ENCODE results near the gene NT5E. TPM values are rescaled to one million over a fixed set of nuclear protein-coding genes. Genes with fewer than 3 reads are reported as not detected.

NT5E gene
- total and polyA plus RNA-seq, 12 donors, result 0.88 to 8.4 (median 4.2) TPM

- intact Hi-C loops (cut with DNase I), result loop anchor here in 9 of 10 donors (1.0 to 5.0 kb wide), 4 partner anchors 128 to 132 kb away; no protein-coding TSS in a partner anchor
- H3K27me3 ChIP-seq, result no peaks in the 10 kb centered on the region
- TF ChIP-seq, protein P1, sequence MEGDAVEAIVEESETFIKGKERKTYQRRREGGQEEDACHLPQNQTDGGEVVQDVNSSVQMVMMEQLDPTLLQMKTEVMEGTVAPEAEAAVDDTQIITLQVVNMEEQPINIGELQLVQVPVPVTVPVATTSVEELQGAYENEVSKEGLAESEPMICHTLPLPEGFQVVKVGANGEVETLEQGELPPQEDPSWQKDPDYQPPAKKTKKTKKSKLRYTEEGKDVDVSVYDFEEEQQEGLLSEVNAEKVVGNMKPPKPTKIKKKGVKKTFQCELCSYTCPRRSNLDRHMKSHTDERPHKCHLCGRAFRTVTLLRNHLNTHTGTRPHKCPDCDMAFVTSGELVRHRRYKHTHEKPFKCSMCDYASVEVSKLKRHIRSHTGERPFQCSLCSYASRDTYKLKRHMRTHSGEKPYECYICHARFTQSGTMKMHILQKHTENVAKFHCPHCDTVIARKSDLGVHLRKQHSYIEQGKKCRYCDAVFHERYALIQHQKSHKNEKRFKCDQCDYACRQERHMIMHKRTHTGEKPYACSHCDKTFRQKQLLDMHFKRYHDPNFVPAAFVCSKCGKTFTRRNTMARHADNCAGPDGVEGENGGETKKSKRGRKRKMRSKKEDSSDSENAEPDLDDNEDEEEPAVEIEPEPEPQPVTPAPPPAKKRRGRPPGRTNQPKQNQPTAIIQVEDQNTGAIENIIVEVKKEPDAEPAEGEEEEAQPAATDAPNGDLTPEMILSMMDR (IDR thresholded peaks at IDR 0.05), result no peak
- H3K9me3 ChIP-seq, result no peaks in the 10 kb centered on the region
- DNase-seq (no peak), ATAC-seq (no peak)
- peaks cover 0 to 6% (median 0%) of the 10 kb centered on the region in 9 donors for H3K36me3 ChIP-seq
- peaks cover 0 to 14% (median 11%) of the 10 kb centered on the region in 9 donors for H3K4me1 ChIP-seq
- no peak overlapping the region for H3K27ac ChIP-seq
- no peak overlapping the region for H3K4me3 ChIP-seq
- 68 to 74% methylated on average over 4 of the region's 4 CpGs for WGBS, 2 donors
Measured at GRCh38 chr6:85483846-85484245, 34.0 kb downstream of the NT5E start.

DNA sequence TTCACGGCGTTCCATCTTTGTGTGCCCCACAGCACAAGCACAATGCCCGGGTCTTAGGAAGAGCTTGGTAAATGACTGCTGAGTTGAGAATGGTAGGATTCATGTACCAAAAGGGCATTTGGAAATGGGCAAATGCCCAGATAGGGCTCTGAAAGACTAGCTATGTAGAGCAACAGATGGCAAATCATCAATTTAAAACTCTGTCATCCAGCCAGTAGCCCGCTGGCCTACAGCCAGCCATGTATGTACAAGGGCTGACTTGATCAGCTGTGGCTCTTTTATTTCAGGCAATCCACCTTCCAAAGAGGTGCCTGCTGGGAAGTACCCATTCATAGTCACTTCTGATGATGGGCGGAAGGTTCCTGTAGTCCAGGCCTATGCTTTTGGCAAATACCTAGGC lies 35.1 kb downstream of the NT5E start:
- no peak for DNase-seq
- intact Hi-C loops (cut with DNase I), result loop anchor here in 1 of 10 donors (5.0 kb wide), 1 partner anchor 133 kb away; no protein-coding TSS in a partner anchor
- no peak overlapping the region for H3K4me3 ChIP-seq
- no peak overlapping the region for H3K27ac ChIP-seq
- H3K4me1 ChIP-seq, result peaks cover 0 to 14% (median 11%) of the 10 kb centered on the region in 9 donors
- 95% methylated on average over 5 of the region's 5 CpGs for WGBS, 2 donors
- no peak for ATAC-seq
- H3K9me3 ChIP-seq, result no peaks in the 10 kb centered on the region
- no peaks in the 10 kb centered on the region for H3K27me3 ChIP-seq
- TF ChIP-seq, protein P1 (IDR thresholded peaks at IDR 0.05), result no peak
- peaks cover 0 to 10% (median 0%) of the 10 kb centered on the region in 9 donors for H3K36me3 ChIP-seq

DNA sequence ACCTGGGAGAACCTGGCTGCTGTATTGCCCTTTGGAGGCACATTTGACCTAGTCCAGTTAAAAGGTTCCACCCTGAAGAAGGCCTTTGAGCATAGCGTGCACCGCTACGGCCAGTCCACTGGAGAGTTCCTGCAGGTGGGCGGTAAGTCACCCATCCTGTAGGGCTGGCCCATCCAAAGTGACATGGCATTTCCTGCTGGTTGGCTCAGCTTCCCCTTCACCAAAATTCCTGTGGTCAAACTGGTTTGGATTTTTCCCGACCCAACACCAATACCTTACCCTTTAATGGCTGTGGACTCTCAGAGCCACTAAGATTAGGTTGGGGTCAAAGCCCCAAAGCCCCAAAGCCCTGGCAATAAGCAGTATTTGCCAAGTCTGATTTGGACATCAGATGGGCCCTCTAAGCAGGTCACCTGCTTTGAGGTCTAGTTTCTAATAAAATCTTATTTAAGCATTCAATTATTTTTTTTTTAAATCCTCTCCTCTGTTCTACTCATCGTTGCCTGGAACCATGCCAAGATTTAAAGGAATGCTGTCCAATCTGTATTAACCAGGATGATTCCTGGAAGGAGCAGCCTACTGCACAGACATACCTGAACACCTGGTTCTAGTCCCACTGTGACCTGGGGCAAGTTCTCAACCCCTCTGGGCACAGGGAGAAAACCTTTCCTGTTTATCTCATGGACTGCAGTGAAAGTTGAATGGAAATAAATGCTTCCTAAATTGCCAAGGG lies 40.8 kb downstream of the NT5E start:
- TF ChIP-seq, protein P1 (IDR thresholded peaks at IDR 0.05), result no peak
- Histone ChIP-seq H3K4me1 (no peaks in the 10 kb centered on the region), H3K9me3 (no peaks in the 10 kb centered on the region), H3K4me3 (no peak overlapping the region), H3K27me3 (no peaks in the 10 kb centered on the region), H3K36me3 (peaks cover 0 to 34% (median 0%) of the 10 kb centered on the region in 9 donors), H3K27ac (no peak overlapping the region)
- DNase-seq (no peak), ATAC-seq (no peak)
- intact Hi-C loops (cut with DNase I), result no loop called here
- 80 to 83% methylated on average over 6 of the region's 6 CpGs for WGBS, 2 donors

DNA sequence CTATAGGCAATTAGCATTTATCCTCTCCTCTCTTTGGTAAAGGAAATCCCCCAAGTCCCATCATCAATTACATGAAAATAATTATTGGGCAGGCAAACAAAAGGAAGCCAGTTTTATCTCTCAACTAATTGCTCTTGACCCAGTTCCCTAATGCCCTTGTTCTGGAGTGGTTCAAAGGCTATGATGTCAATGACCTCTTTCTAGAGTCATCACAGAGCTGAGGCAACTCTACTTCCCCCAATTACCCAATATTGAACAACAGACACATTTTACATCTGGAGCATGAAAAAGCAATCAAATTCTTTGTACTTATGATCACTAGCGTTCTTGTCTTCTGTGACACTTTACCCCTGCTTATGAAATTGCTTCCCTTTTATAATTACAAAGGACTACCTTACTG lies 43.5 kb downstream of the NT5E start:
- WGBS, 2 donors, result 90 to 93% methylated on average over 1 of the region's 1 CpG
- no peaks in the 10 kb centered on the region for H3K27me3 ChIP-seq
- H3K4me3 ChIP-seq, result no peak overlapping the region
- no peaks in the 10 kb centered on the region for H3K4me1 ChIP-seq
- peaks cover 0 to 4% (median 0%) of the 10 kb centered on the region in 11 donors for H3K9me3 ChIP-seq
- no peak overlapping the region for H3K27ac ChIP-seq
- intact Hi-C loops (cut with DNase I), result no loop called here
- TF ChIP-seq, protein P1 (IDR thresholded peaks at IDR 0.05), result no peak
- ATAC-seq, result no peak
- peaks cover 0 to 30% (median 0%) of the 10 kb centered on the region in 9 donors for H3K36me3 ChIP-seq
- DNase-seq, result no peak
